Neural progenitor cell (in vitro differentiated cells): ENCODE measurements around the gene TTLL3.

ENCODE experiments used
- CTCF ChIP-seq: fragments of 200-600 bp; sonication (generic); IDR thresholded peaks from 2 replicates; pipeline ENCODE4 v1.5.1; 2017; ENCODE audit warnings: antibody characterized with exemption, mild to moderate bottlenecking
- EZH2 ChIP-seq: fragments of 200-600 bp; sonication (generic); IDR thresholded peaks from 2 replicates; pipeline ENCODE4 v1.6.1; 2017; ENCODE audit warnings: antibody characterized with exemption, mild to moderate bottlenecking, moderate library complexity

DNA sequence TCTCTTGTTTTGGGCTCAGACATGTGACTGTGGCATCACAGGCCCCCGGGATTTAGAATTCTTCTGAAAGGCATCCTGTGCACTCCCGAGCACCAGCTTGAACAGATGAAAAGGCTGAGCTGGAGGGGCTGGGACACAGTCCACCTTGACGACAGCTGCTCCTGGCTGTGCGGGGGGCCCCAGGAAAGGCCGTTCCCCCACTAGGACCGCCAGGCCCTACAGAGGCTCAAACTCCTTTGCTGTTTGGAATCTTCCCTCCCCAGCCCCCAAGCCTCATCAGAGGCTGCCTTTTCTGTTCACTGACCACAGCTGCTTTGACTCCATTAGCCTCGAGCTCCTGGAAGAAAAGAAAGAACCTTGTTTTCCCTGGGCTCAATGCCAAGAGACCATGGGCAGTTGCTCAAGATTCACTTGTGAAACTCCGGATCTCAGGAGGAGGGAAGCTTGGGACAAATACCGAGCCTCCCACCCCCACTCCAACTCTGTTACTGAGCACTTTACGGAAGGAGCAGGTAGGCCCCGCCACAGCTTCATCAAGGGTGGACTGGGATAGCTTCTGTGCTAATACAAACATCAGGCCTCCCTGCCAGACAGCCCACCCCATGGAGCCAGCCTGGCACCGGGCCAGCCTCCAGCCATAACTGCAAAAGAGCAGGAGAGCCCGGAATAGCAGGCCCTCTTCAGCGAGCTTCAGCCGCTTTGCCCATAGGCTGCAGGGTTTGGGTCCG is 54.3 kb downstream of the TTLL3 start:
- no peak for TF ChIP-seq CTCF
- no peak for TF ChIP-seq EZH2
